ENCODE measurements around the gene ZNF138. TPM values are rescaled to one million over a fixed set of nuclear protein-coding genes. Genes with fewer than 3 reads are reported as not detected.
"Not testable (repeated sequence)": the region's sequence is repeated elsewhere in the genome, so short reads cannot be mapped to it uniquely, and the experiment has no call there.

The ZNF138 gene
- total RNA-seq, 1 donor from 2014 or later: 5.7 TPM

GRCh38 chr7:64787295-64787694, 6.9 kb upstream of the ZNF138 start:
- Histone ChIP-seq H3K36me3 (ENCODE audit: control insufficient read depth in 3 of 3, insufficient read depth in 3 of 3, low read length in 3 of 3) (no peaks in the 10 kb centered on the region), H3K27ac (ENCODE audit: low read depth, low read length) (no peak overlapping the region), H3K9ac (ENCODE audit: low read depth in 1 of 3, low read length in 3 of 3) (no peak overlapping the region)

GRCh38 chr7:64789241-64789640, 5.0 kb upstream of the ZNF138 start:
- not testable (repeated sequence) for H3K4me1 ChIP-seq (ENCODE audit: control insufficient read depth in 3 of 3, insufficient read depth in 3 of 3, low read length in 3 of 3); H3K27me3 ChIP-seq (ENCODE audit: control insufficient read depth in 3 of 3, insufficient read depth in 3 of 3, low read length in 3 of 3); H3K9me3 ChIP-seq (ENCODE audit: control insufficient read depth in 3 of 3, low read length in 3 of 3); H3K4me3 ChIP-seq (ENCODE audit: low read length in 3 of 3); H3K36me3 ChIP-seq (ENCODE audit: control insufficient read depth in 3 of 3, insufficient read depth in 3 of 3, low read length in 3 of 3); H3K9ac ChIP-seq (ENCODE audit: low read depth in 1 of 3, low read length in 3 of 3); H3K27ac ChIP-seq (ENCODE audit: low read depth, low read length)

More at GRCh38 chr7:64787295-64787694, 6.9 kb upstream of the ZNF138 start:
- Histone ChIP-seq H3K9me3 (ENCODE audit: control insufficient read depth in 3 of 3, low read length in 3 of 3) (no peaks in the 10 kb centered on the region), H3K4me1 (ENCODE audit: control insufficient read depth in 3 of 3, insufficient read depth in 3 of 3, low read length in 3 of 3) (no peaks in the 10 kb centered on the region), H3K4me3 (ENCODE audit: low read length in 3 of 3) (no peak overlapping the region), H3K27me3 (ENCODE audit: control insufficient read depth in 3 of 3, insufficient read depth in 3 of 3, low read length in 3 of 3) (no peaks in the 10 kb centered on the region)

- H3K9ac ChIP-seq (ENCODE audit: low read depth in 1 of 3, low read length in 3 of 3): no peak overlapping the region
- H3K9me3 ChIP-seq (ENCODE audit: control insufficient read depth in 3 of 3, low read length in 3 of 3): no peaks in the 10 kb centered on the region
- no peak overlapping the region for H3K4me3 ChIP-seq (ENCODE audit: low read length in 3 of 3)
- peak overlapping the region; percentile 83 for H3K27ac ChIP-seq (ENCODE audit: low read depth, low read length)
- H3K36me3 ChIP-seq (ENCODE audit: control insufficient read depth in 3 of 3, insufficient read depth in 3 of 3, low read length in 3 of 3): peaks cover 0 to 3% (median 2%) of the 10 kb centered on the region in 3 donors
- H3K4me1 ChIP-seq (ENCODE audit: control insufficient read depth in 3 of 3, insufficient read depth in 3 of 3, low read length in 3 of 3): peaks cover 6 to 13% (median 8%) of the 10 kb centered on the region in 3 donors
- H3K27me3 ChIP-seq (ENCODE audit: control insufficient read depth in 3 of 3, insufficient read depth in 3 of 3, low read length in 3 of 3): no peaks in the 10 kb centered on the region
Measured at GRCh38 chr7:64793106-64793755, 997 bp upstream of the ZNF138 start.

GRCh38 chr7:64795176-64795575, 948 bp downstream of the ZNF138 start:
- no peak overlapping the region for H3K27ac ChIP-seq (ENCODE audit: low read depth, low read length)
- H3K27me3 ChIP-seq (ENCODE audit: control insufficient read depth in 3 of 3, insufficient read depth in 3 of 3, low read length in 3 of 3): no peaks in the 10 kb centered on the region
- peak overlapping the region; percentile 89 to 94 (median 93) for H3K4me3 ChIP-seq (ENCODE audit: low read length in 3 of 3)
- peak overlapping the region; percentile 78 to 94 (median 90) for H3K9ac ChIP-seq (ENCODE audit: low read depth in 1 of 3, low read length in 3 of 3)
- H3K9me3 ChIP-seq (ENCODE audit: control insufficient read depth in 3 of 3, low read length in 3 of 3): no peaks in the 10 kb centered on the region
- H3K36me3 ChIP-seq (ENCODE audit: control insufficient read depth in 3 of 3, insufficient read depth in 3 of 3, low read length in 3 of 3): peaks cover 0 to 8% (median 5%) of the 10 kb centered on the region in 3 donors
- H3K4me1 ChIP-seq (ENCODE audit: control insufficient read depth in 3 of 3, insufficient read depth in 3 of 3, low read length in 3 of 3): peaks cover 6 to 13% (median 8%) of the 10 kb centered on the region in 3 donors

GRCh38 chr7:64799169-64799568, 4.9 kb downstream of the ZNF138 start:
- peaks cover 0 to 11% (median 5%) of the 10 kb centered on the region in 3 donors for H3K36me3 ChIP-seq (ENCODE audit: control insufficient read depth in 3 of 3, insufficient read depth in 3 of 3, low read length in 3 of 3)
- H3K9ac ChIP-seq (ENCODE audit: low read depth in 1 of 3, low read length in 3 of 3); H3K9me3 ChIP-seq (ENCODE audit: control insufficient read depth in 3 of 3, low read length in 3 of 3); H3K4me3 ChIP-seq (ENCODE audit: low read length in 3 of 3); H3K27me3 ChIP-seq (ENCODE audit: control insufficient read depth in 3 of 3, insufficient read depth in 3 of 3, low read length in 3 of 3); H3K27ac ChIP-seq (ENCODE audit: low read depth, low read length): not testable (repeated sequence)
- H3K4me1 ChIP-seq (ENCODE audit: control insufficient read depth in 3 of 3, insufficient read depth in 3 of 3, low read length in 3 of 3): peaks cover 6 to 16% (median 8%) of the 10 kb centered on the region in 3 donors

GRCh38 chr7:64802699-64803098, 8.5 kb downstream of the ZNF138 start:
- H3K9me3 ChIP-seq (ENCODE audit: control insufficient read depth in 3 of 3, low read length in 3 of 3): no peaks in the 10 kb centered on the region
- H3K36me3 ChIP-seq (ENCODE audit: control insufficient read depth in 3 of 3, insufficient read depth in 3 of 3, low read length in 3 of 3): peaks cover 0 to 9% (median 2%) of the 10 kb centered on the region in 3 donors
- H3K9ac ChIP-seq (ENCODE audit: low read depth in 1 of 3, low read length in 3 of 3): peak overlapping the region in 1 of 3 donors; percentile 38
- H3K4me3 ChIP-seq (ENCODE audit: low read length in 3 of 3): no peak overlapping the region
- peaks cover 0 to 6% (median 3%) of the 10 kb centered on the region in 3 donors for H3K4me1 ChIP-seq (ENCODE audit: control insufficient read depth in 3 of 3, insufficient read depth in 3 of 3, low read length in 3 of 3)
- H3K27me3 ChIP-seq (ENCODE audit: control insufficient read depth in 3 of 3, insufficient read depth in 3 of 3, low read length in 3 of 3): no peaks in the 10 kb centered on the region
- H3K27ac ChIP-seq (ENCODE audit: low read depth, low read length): peak overlapping the region; percentile 56

- Histone ChIP-seq H3K36me3 (ENCODE audit: control insufficient read depth in 3 of 3, insufficient read depth in 3 of 3, low read length in 3 of 3) (peaks cover 0 to 4% (median 0%) of the 10 kb centered on the region in 3 donors), H3K4me3 (ENCODE audit: low read length in 3 of 3) (no peak overlapping the region), H3K9me3 (ENCODE audit: control insufficient read depth in 3 of 3, low read length in 3 of 3) (no peaks in the 10 kb centered on the region), H3K4me1 (ENCODE audit: control insufficient read depth in 3 of 3, insufficient read depth in 3 of 3, low read length in 3 of 3) (peaks cover 0 to 12% (median 0%) of the 10 kb centered on the region in 3 donors), H3K9ac (ENCODE audit: low read depth in 1 of 3, low read length in 3 of 3) (no peak overlapping the region), H3K27me3 (ENCODE audit: control insufficient read depth in 3 of 3, insufficient read depth in 3 of 3, low read length in 3 of 3) (no peaks in the 10 kb centered on the region), H3K27ac (ENCODE audit: low read depth, low read length) (peak overlapping the region; percentile 18)
Measured at GRCh38 chr7:64807731-64808365, 13.6 kb downstream of the ZNF138 start.

GRCh38 chr7:64811767-64812166, 17.5 kb downstream of the ZNF138 start:
- peaks cover 0 to 12% (median 0%) of the 10 kb centered on the region in 3 donors for H3K4me1 ChIP-seq (ENCODE audit: control insufficient read depth in 3 of 3, insufficient read depth in 3 of 3, low read length in 3 of 3)
- H3K27me3 ChIP-seq (ENCODE audit: control insufficient read depth in 3 of 3, insufficient read depth in 3 of 3, low read length in 3 of 3): no peaks in the 10 kb centered on the region
- H3K36me3 ChIP-seq (ENCODE audit: control insufficient read depth in 3 of 3, insufficient read depth in 3 of 3, low read length in 3 of 3): peaks cover 0 to 6% (median 2%) of the 10 kb centered on the region in 3 donors
- H3K4me3 ChIP-seq (ENCODE audit: low read length in 3 of 3): no peak overlapping the region
- no peak overlapping the region for H3K27ac ChIP-seq (ENCODE audit: low read depth, low read length)
- H3K9me3 ChIP-seq (ENCODE audit: control insufficient read depth in 3 of 3, low read length in 3 of 3): no peaks in the 10 kb centered on the region
- H3K9ac ChIP-seq (ENCODE audit: low read depth in 1 of 3, low read length in 3 of 3): no peak overlapping the region

GRCh38 chr7:64830926-64831325, 36.7 kb downstream of the ZNF138 start:
- Histone ChIP-seq H3K4me3 (ENCODE audit: low read length in 3 of 3) (no peak overlapping the region), H3K4me1 (ENCODE audit: control insufficient read depth in 3 of 3, insufficient read depth in 3 of 3, low read length in 3 of 3) (no peaks in the 10 kb centered on the region), H3K9ac (ENCODE audit: low read depth in 1 of 3, low read length in 3 of 3) (no peak overlapping the region), H3K27me3 (ENCODE audit: control insufficient read depth in 3 of 3, insufficient read depth in 3 of 3, low read length in 3 of 3) (no peaks in the 10 kb centered on the region), H3K9me3 (ENCODE audit: control insufficient read depth in 3 of 3, low read length in 3 of 3) (no peaks in the 10 kb centered on the region), H3K27ac (ENCODE audit: low read depth, low read length) (no peak overlapping the region), H3K36me3 (ENCODE audit: control insufficient read depth in 3 of 3, insufficient read depth in 3 of 3, low read length in 3 of 3) (peaks cover 0 to 4% (median 0%) of the 10 kb centered on the region in 3 donors)

GRCh38 chr7:64832136-64832535, 37.9 kb downstream of the ZNF138 start:
- no peaks in the 10 kb centered on the region for H3K9me3 ChIP-seq (ENCODE audit: control insufficient read depth in 3 of 3, low read length in 3 of 3)
- H3K4me1 ChIP-seq (ENCODE audit: control insufficient read depth in 3 of 3, insufficient read depth in 3 of 3, low read length in 3 of 3): no peaks in the 10 kb centered on the region
- H3K27me3 ChIP-seq (ENCODE audit: control insufficient read depth in 3 of 3, insufficient read depth in 3 of 3, low read length in 3 of 3): no peaks in the 10 kb centered on the region
- H3K27ac ChIP-seq (ENCODE audit: low read depth, low read length): no peak overlapping the region
- H3K36me3 ChIP-seq (ENCODE audit: control insufficient read depth in 3 of 3, insufficient read depth in 3 of 3, low read length in 3 of 3): peaks cover 0 to 4% (median 0%) of the 10 kb centered on the region in 3 donors
- H3K9ac ChIP-seq (ENCODE audit: low read depth in 1 of 3, low read length in 3 of 3): no peak overlapping the region
- no peak overlapping the region for H3K4me3 ChIP-seq (ENCODE audit: low read length in 3 of 3)
